Measurements from ENCODE around the gene LEMD2. TPM values are rescaled to one million over a fixed set of nuclear protein-coding genes. Genes with fewer than 3 reads are reported as not detected.
A peak's percentile ranks its signal among the peaks of the same experiment; 100 is the strongest.

LEMD2 gene
- total and polyA plus RNA-seq, 9 of the 15 experiments (the other 6 are each of a cell fraction or from before 2014, with no cell fraction given), result 0.32 to 46.3 (median 30.8) TPM

- no peak for TF ChIP-seq EP400 (IDR thresholded peaks at IDR 0.05)
- no peak for TF ChIP-seq NFIC (IDR thresholded peaks at IDR 0.05)
- TF ChIP-seq GATAD2A (IDR thresholded peaks at IDR 0.05), result no peak
- no peak for TF ChIP-seq ZKSCAN1 (IDR thresholded peaks at IDR 0.05; ENCODE audit: low read depth, low read length)
Measured at GRCh38 chr6:33797626-33798342, 8.9 kb upstream of the LEMD2 start (continued).

- in situ Hi-C loops (cut with MboI) (no loop called here), intact Hi-C loops (cut with micrococcal nuclease) (no loop called here)
- WGBS (ENCODE audit: insufficient coverage, low coverage, missing lambda C conversion rate), result 3% methylated on average over 14 of the region's 14 CpGs
- Histone ChIP-seq H3K4me3 (no peak overlapping the region), H3K27me3 (ENCODE audit: control insufficient read depth in 2 of 2, insufficient read depth in 2 of 2, low read length in 2 of 2) (peaks cover 72 to 84% of the 10 kb centered on the region in 2 experiments), H3K79me2 (ENCODE audit: control insufficient read depth, insufficient read depth, low read length) (no peaks in the 10 kb centered on the region), H3K9me1 (ENCODE audit: control insufficient read depth, insufficient read depth, low read length) (peaks cover 3% of the 10 kb centered on the region), H4K20me1 (replicated peaks; ENCODE audit: control insufficient read depth, insufficient read depth, low read length) (peaks cover 9% of the 10 kb centered on the region; the same call in 1 of the 2 replicates), H3K4me1 (replicated peaks in 1 of 2; ENCODE audit: control insufficient read depth in 2 of 2, insufficient read depth in 2 of 2, low read length in 2 of 2) (peaks cover 0 to 4% of the 10 kb centered on the region in 2 experiments; a peak in 1 of 5 replicates), H3K4me2 (ENCODE audit: insufficient read depth, low read length) (no peak overlapping the region), H3K9me3 (replicated peaks; ENCODE audit: control insufficient read depth, insufficient read depth, low read depth, low read length) (no peaks in the 10 kb centered on the region), H3K27ac (ENCODE audit: extremely low read depth, low read depth, low read length) (no peak overlapping the region), H2AFZ (ENCODE audit: low read depth, low read length) (no peak overlapping the region), H3K9ac (ENCODE audit: insufficient read depth in 1 of 2, low read depth in 2 of 2, low read length in 2 of 2) (no peak overlapping the region), H3K36me3 (ENCODE audit: control insufficient read depth, insufficient read depth, low read length) (no peaks in the 10 kb centered on the region)
- FAIRE-seq, result no peak
- TF ChIP-seq CTCF (IDR thresholded peaks at IDR 0.05 in 2 of 3, conservative IDR thresholded peaks at IDR 0.05 in 1 of 3; ENCODE audit: insufficient read depth in 2 of 3, low read depth in 1 of 3, low read length in 3 of 3) (0 out of 6 replicates have a peak, but pooled peaks of 1 of the 3 experiments have one; percentile 6), ATF4 (CRISPR knock-in tag; IDR thresholded peaks at IDR 0.05) (no peak), ATF2 (CRISPR knock-in tag; IDR thresholded peaks at IDR 0.05) (no peak), FOXM1 (IDR thresholded peaks at IDR 0.05; ENCODE audit: low read depth) (no peak), FOXM1 (CRISPR knock-in tag; IDR thresholded peaks at IDR 0.05; ENCODE audit: low read depth) (no peak)
- peak in 2 of 4 experiments; percentile 31 to 38 for DNase-seq (ENCODE audit: extremely low read depth in 1 of 4, low spot score in 3 of 4)
- ATAC-seq, result no peak; the same call in 2 of the 3 replicates
- no TSS peak for BruUV-seq (replicated peaks)
- ChIA-PET CTCF (ENCODE audit: low intra/inter-chr PET ratio) (interaction anchor here (0.8 kb wide), 1 partner anchor 51 kb away, joined by 3 read pairs; no protein-coding TSS in a partner anchor), POLR2A (interaction anchor here (0.6 to 0.7 kb wide), 3 partner anchors 11 to 225 kb away, joined by 3 to 4 read pairs (median 3); no protein-coding TSS in a partner anchor)
Measured at GRCh38 chr6:33794910-33795623, 6.1 kb upstream of the LEMD2 start.

Data from K562 (cell line).